PC-3 (cell line): ENCODE data around the gene PLEKHM3. TPM values are rescaled to one million over a fixed set of nuclear protein-coding genes. Genes with fewer than 3 reads are reported as not detected.
A peak's percentile ranks its signal among the peaks of the same experiment; 100 is the strongest.

Source experiments
- ATAC-seq: fragments of 200-7000 bp; cut with Tn5 transposase; 2 replicates; pipeline ENCODE4 v1.9.1; 2020; ENCODE audit warnings: mild to moderate bottlenecking, moderate library complexity
- BruUV-seq: library from RNA; stranded (reverse); fragments of 400-500 nt; replicated peaks from 2 replicates; lab custom pipeline; 2021; lab: Mats Ljungman, UMichigan
- CTCF ChIA-PET: fragments of 300-600 bp; sonication (Branson Sonifier 250); formaldehyde crosslinking; loops from one replicate; lab custom pipeline; 2022; ENCODE audit warnings: antibody characterized with exemption; lab: Charles Lee
- POLR2A ChIA-PET: fragments of 300-600 bp; sonication (Branson Sonifier 250); formaldehyde crosslinking; loops from one replicate; lab custom pipeline; 2022; ENCODE audit warnings: antibody characterized with exemption; ENCODE audit not compliant: unreplicated experiment; lab: Charles Lee
- DNase-seq: peaks from one replicate; pipeline ENCODE4 v3.0.0-alpha.2; 2015
- H2AFZ ChIP-seq: fragments of 300-600 bp; sonication (generic); 2 replicates; pipeline ENCODE4 v1.6.0; 2016; ENCODE audit warnings: antibody characterized with exemption, low read length
- H3F3A ChIP-seq: fragments of 300-600 bp; sonication (generic); one replicate; pipeline ENCODE4 v1.6.0; 2017; ENCODE audit warnings: antibody characterized with exemption, low read length, control low read depth, mild to moderate bottlenecking; ENCODE audit not compliant: unreplicated experiment
- H3K27ac ChIP-seq: fragments of 300-600 bp; sonication (generic); 2 replicates; pipeline ENCODE4 v1.5.1; 2016; ENCODE audit warnings: mild to moderate bottlenecking, low read length
- H3K27me3 ChIP-seq: fragments of 300-600 bp; sonication (generic); 2 replicates; pipeline ENCODE4 v1.6.1; 2016; ENCODE audit warnings: low read length, mixed read lengths
- H3K36me3 ChIP-seq: fragments of 300-600 bp; sonication (generic); 2 replicates; pipeline ENCODE4 v1.6.1; 2016; ENCODE audit warnings: low read depth, mixed run types, low read length, mixed read lengths
- H3K4me1 ChIP-seq: fragments of 300-600 bp; sonication (generic); 2 replicates; pipeline ENCODE4 v1.5.1; 2016; ENCODE audit warnings: low read length; ENCODE audit not compliant: insufficient read depth
- H3K4me2 ChIP-seq: fragments of 300-600 bp; sonication (generic); 2 replicates; pipeline ENCODE4 v1.6.0; 2016; ENCODE audit warnings: low read length
- H3K4me3 ChIP-seq: fragments of 300-600 bp; sonication (generic); 2 replicates; pipeline ENCODE4 v1.5.1; 2016; ENCODE audit warnings: mild to moderate bottlenecking, low read length, mixed read lengths
- H3K79me2 ChIP-seq: fragments of 300-600 bp; sonication (generic); 2 replicates; pipeline ENCODE4 v1.6.1; 2017; ENCODE audit warnings: low read length, mixed read lengths
- H3K9ac ChIP-seq: fragments of 300-600 bp; sonication (generic); 2 replicates; pipeline ENCODE4 v1.6.0; 2016; ENCODE audit warnings: mild to moderate bottlenecking, low read length
- H3K9me2 ChIP-seq: fragments of 300-600 bp; sonication (generic); replicated peaks from 2 replicates; pipeline ENCODE4 v1.6.1; 2016; ENCODE audit warnings: mixed run types, low read length, mixed read lengths
- H3K9me3 ChIP-seq: fragments of 300-600 bp; sonication (generic); 2 replicates; pipeline ENCODE4 v1.6.1; 2016; ENCODE audit warnings: low read length, mixed read lengths
- H4K20me1 ChIP-seq: fragments of 300-600 bp; sonication (generic); 2 replicates; pipeline ENCODE4 v1.6.1; 2016; ENCODE audit warnings: low read length, mixed read lengths
- EZH2 ChIP-seq: fragments of 300-600 bp; sonication (generic); IDR thresholded peaks from one replicate; pipeline ENCODE4 v1.6.1; 2017; ENCODE audit warnings: antibody characterized with exemption, mild to moderate bottlenecking, low read length; ENCODE audit not compliant: unreplicated experiment
- EZH2phosphoT487 ChIP-seq: fragments of 300-600 bp; sonication (generic); IDR thresholded peaks from 2 replicates; pipeline ENCODE4 v1.6.1; 2018; ENCODE audit warnings: mild to moderate bottlenecking, antibody characterized with exemption, low read length, borderline replicate concordance
- intact Hi-C: fragments of 100-400 bp; cut with micrococcal nuclease; formaldehyde crosslinking; loops from 2 replicates; pipeline ENCODE4 v1.9.0; 2023
- total RNA-seq: library from RNA; depleted of rRNA; stranded (reverse); fragments of >200 nt; gene quantifications from 2 replicates; pipeline ENCODE4 v1.2.3, GENCODE V29; 2014
- TF ChIP-seq, protein P1 (sequence below): fragments of 300-600 bp; sonication (generic); conservative IDR thresholded peaks from 2 replicates; pipeline ENCODE4 v1.5.1; 2017; ENCODE audit warnings: antibody characterized with exemption, low read depth, mild to moderate bottlenecking, low read length

The PLEKHM3 gene
- total RNA-seq, 1 experiment from 2014 or later = 5.9 TPM

GRCh38 chr2:207792244-207792785, 233.0 kb downstream of the PLEKHM3 start:
- intact Hi-C loops = no loop called here
- no peaks in the 10 kb centered on the region for H3F3A ChIP-seq
- no peaks in the 10 kb centered on the region for H3K79me2 ChIP-seq
- no peaks in the 10 kb centered on the region for H3K9me2 ChIP-seq
- H3K36me3 ChIP-seq = no peaks in the 10 kb centered on the region
- H4K20me1 ChIP-seq = no peaks in the 10 kb centered on the region
- ChIA-PET CTCF (interaction anchor here (0.6 kb wide), 1 partner anchor 106 kb away, joined by 5 read pairs; no protein-coding TSS in a partner anchor), POLR2A (interaction anchor here (0.6 kb wide), 2 partner anchors 123 to 229 kb away, joined by 3 to 4 read pairs; no protein-coding TSS in a partner anchor)
- H3K4me3 ChIP-seq = no peak overlapping the region
- H3K27me3 ChIP-seq = no peaks in the 10 kb centered on the region
- TF ChIP-seq EZH2phosphoT487 = no peak
- no peak for TF ChIP-seq EZH2
- TF ChIP-seq, protein P1, sequence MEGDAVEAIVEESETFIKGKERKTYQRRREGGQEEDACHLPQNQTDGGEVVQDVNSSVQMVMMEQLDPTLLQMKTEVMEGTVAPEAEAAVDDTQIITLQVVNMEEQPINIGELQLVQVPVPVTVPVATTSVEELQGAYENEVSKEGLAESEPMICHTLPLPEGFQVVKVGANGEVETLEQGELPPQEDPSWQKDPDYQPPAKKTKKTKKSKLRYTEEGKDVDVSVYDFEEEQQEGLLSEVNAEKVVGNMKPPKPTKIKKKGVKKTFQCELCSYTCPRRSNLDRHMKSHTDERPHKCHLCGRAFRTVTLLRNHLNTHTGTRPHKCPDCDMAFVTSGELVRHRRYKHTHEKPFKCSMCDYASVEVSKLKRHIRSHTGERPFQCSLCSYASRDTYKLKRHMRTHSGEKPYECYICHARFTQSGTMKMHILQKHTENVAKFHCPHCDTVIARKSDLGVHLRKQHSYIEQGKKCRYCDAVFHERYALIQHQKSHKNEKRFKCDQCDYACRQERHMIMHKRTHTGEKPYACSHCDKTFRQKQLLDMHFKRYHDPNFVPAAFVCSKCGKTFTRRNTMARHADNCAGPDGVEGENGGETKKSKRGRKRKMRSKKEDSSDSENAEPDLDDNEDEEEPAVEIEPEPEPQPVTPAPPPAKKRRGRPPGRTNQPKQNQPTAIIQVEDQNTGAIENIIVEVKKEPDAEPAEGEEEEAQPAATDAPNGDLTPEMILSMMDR = no peak
- peaks cover 13% of the 10 kb centered on the region for H3K4me1 ChIP-seq
- ATAC-seq (peak; percentile 95), DNase-seq (peak; percentile 78)
- H3K9ac ChIP-seq = peak overlapping the region; percentile 48; the same call in 1 of the 2 replicates
- peak overlapping the region; percentile 86 for H3K27ac ChIP-seq
- no peaks in the 10 kb centered on the region for H3K9me3 ChIP-seq
- peak overlapping the region; percentile 85 for H2AFZ ChIP-seq
- peak overlapping the region; percentile 58 for H3K4me2 ChIP-seq
- TSS peak; percentile 75 for BruUV-seq

DNA sequence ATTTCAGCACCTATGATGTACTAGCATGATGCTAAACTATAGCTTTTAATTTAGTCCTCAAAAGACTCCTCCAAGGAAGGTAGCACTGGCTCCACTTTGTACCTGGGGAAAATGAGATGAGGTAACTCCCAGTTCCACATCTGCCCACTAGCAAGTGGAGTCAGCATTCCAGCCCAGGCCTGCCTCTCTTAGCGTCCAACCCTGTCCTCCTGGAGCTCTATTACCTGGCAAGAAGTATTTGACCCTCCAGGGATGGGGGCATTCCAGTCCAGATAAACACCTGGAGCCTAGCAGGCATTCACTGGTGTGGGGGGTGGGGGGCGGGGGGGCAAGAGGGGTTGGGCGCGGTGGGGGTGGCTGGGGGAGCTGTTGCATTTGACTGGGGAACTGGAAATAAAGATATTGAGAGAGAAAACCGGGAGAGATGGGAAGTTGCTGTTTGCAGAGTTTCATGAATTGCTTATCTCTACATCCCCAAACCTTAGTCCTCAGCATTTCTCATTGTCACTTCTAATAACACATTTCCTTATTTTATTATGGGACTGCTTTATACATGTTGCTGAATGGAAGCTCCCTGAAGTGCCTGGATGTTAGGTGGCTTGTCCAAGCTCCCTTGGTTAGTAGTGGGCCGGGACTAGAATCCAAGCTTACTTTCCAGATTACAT, 233.6 kb downstream of the PLEKHM3 start:
- intact Hi-C loops = no loop called here
- peaks cover 12% of the 10 kb centered on the region for H3K4me1 ChIP-seq
- ChIA-PET POLR2A (interaction anchor here (0.6 kb wide), 2 partner anchors 124 to 230 kb away, joined by 3 to 4 read pairs; no protein-coding TSS in a partner anchor), CTCF (interaction anchor here (0.6 kb wide), 2 partner anchors 37 to 106 kb away, joined by 3 to 5 read pairs; no protein-coding TSS in a partner anchor)
- no peaks in the 10 kb centered on the region for H3K9me3 ChIP-seq
- TF ChIP-seq EZH2 (no peak), EZH2phosphoT487 (no peak)
- TF ChIP-seq, protein P1 = no peak
- no TSS peak for BruUV-seq
- ATAC-seq = no peak
- no peak overlapping the region for H3K27ac ChIP-seq
- no peak overlapping the region for H3K4me3 ChIP-seq
- H3K36me3 ChIP-seq = no peaks in the 10 kb centered on the region
- no peaks in the 10 kb centered on the region for H3K79me2 ChIP-seq
- no peaks in the 10 kb centered on the region for H3F3A ChIP-seq
- no peak overlapping the region for H3K4me2 ChIP-seq
- no peaks in the 10 kb centered on the region for H4K20me1 ChIP-seq
- H3K9me2 ChIP-seq = no peaks in the 10 kb centered on the region
- no peaks in the 10 kb centered on the region for H3K27me3 ChIP-seq
- no peak overlapping the region for H2AFZ ChIP-seq
- no peak for DNase-seq
- H3K9ac ChIP-seq = no peak overlapping the region

DNA sequence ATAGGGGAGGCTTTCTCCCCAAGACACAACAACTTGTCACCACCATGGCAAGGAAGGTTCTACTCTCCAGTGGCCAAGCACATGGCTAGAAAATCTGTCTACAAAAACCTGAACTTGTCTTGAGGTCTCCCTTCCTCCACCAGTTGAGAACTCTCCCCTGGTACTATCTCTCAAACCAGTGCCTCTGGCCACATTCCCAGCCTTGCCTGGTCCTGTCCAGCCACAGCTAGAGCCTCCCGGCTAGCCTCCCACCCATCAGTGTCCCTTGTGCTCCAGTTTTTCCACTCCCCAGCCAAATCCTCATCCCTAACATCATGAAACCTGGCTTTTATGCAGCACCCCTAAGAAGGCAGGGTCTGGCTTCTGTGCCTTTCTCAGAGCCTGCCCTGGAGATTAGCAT, 234.4 kb downstream of the PLEKHM3 start:
- Histone ChIP-seq H3K4me1 (peaks cover 9% of the 10 kb centered on the region), H4K20me1 (no peaks in the 10 kb centered on the region), H3K4me2 (no peak overlapping the region), H3K9me2 (no peaks in the 10 kb centered on the region), H2AFZ (no peak overlapping the region), H3K9ac (no peak overlapping the region), H3K9me3 (no peaks in the 10 kb centered on the region), H3F3A (no peaks in the 10 kb centered on the region), H3K27ac (no peak overlapping the region), H3K79me2 (no peaks in the 10 kb centered on the region), H3K4me3 (no peak overlapping the region), H3K36me3 (no peaks in the 10 kb centered on the region), H3K27me3 (no peaks in the 10 kb centered on the region)
- no peak for ATAC-seq
- ChIA-PET CTCF (interaction anchor here (0.6 kb wide), 1 partner anchor 38 kb away, joined by 3 read pairs; no protein-coding TSS in a partner anchor), POLR2A (no interaction called here)
- no TSS peak for BruUV-seq
- intact Hi-C loops = no loop called here
- TF ChIP-seq, protein P1 = no peak
- TF ChIP-seq EZH2 (no peak), EZH2phosphoT487 (no peak)
- DNase-seq = no peak
